ENCODE measurements around the gene C10orf90.

The C10orf90 gene

GRCh38 chr10:126456632-126457031, 213.9 kb downstream of the C10orf90 start:
- no peak overlapping the region for H3K27ac ChIP-seq (replicated peaks; ENCODE audit: low read length)
- H3K14ac ChIP-seq (ENCODE audit: low read length), result no peak overlapping the region
- H3K79me1 ChIP-seq (ENCODE audit: low read depth, low read length), result no peaks in the 10 kb centered on the region
- no CpG with 5 or more reads among the region's 5 CpGs for WGBS, 2 donors (ENCODE audit: extremely low coverage in 2 of 2, insufficient read length in 2 of 2, insufficient replicate concordance in 1 of 2)
- no peak overlapping the region for H2BK120ac ChIP-seq (ENCODE audit: low read depth, low read length)
- DNase-seq (ENCODE audit: low spot score), result no peak
- no peaks in the 10 kb centered on the region for H3K4me1 ChIP-seq (ENCODE audit: control insufficient read depth in 2 of 2, insufficient read depth in 1 of 2, low read depth in 1 of 2, low read length in 2 of 2)
- H2BK5ac ChIP-seq (ENCODE audit: low read length), result no peak overlapping the region
- H4K8ac ChIP-seq (ENCODE audit: low read depth, low read length), result no peak overlapping the region
- H3K9me3 ChIP-seq (replicated peaks in 1 of 2; ENCODE audit: control insufficient read depth in 2 of 2, insufficient read depth in 1 of 2, low read depth in 1 of 2, low read length in 2 of 2), result no peaks in the 10 kb centered on the region
- H3K4me2 ChIP-seq (ENCODE audit: insufficient read depth, low read length, poor library complexity, severe bottlenecking), result no peak overlapping the region
- no peaks in the 10 kb centered on the region for H3K36me3 ChIP-seq (replicated peaks in 1 of 2; ENCODE audit: control insufficient read depth in 2 of 2, insufficient read depth in 2 of 2, low read length in 2 of 2)
- H2BK12ac ChIP-seq (ENCODE audit: low read length), result no peak overlapping the region
- no peak overlapping the region for H2AK5ac ChIP-seq (ENCODE audit: low read depth, low read length)
- H3K4ac ChIP-seq (ENCODE audit: low read length), result no peak overlapping the region
- no peak overlapping the region for H2BK15ac ChIP-seq (ENCODE audit: low read length)
- no peak overlapping the region for H2AFZ ChIP-seq (ENCODE audit: low read length)
- H3K18ac ChIP-seq (ENCODE audit: low read length), result no peak overlapping the region
- no peak overlapping the region for H3K9ac ChIP-seq (ENCODE audit: low read depth, low read length, poor library complexity)
- H4K91ac ChIP-seq (ENCODE audit: low read depth, low read length, poor library complexity), result no peak overlapping the region
- H3K27me3 ChIP-seq (ENCODE audit: control insufficient read depth in 3 of 3, insufficient read depth in 3 of 3, low read depth in 1 of 3, low read length in 3 of 3), result no peaks in the 10 kb centered on the region
- no peak overlapping the region for H3K23ac ChIP-seq (ENCODE audit: low read depth, low read length, poor library complexity)
- no peak overlapping the region for H3K4me3 ChIP-seq (ENCODE audit: low read length in 2 of 2)

GRCh38 chr10:126455766-126456405, 214.6 kb downstream of the C10orf90 start:
- no peak overlapping the region for H3K18ac ChIP-seq (ENCODE audit: low read length)
- H3K9me3 ChIP-seq (replicated peaks in 1 of 2; ENCODE audit: control insufficient read depth in 2 of 2, insufficient read depth in 1 of 2, low read depth in 1 of 2, low read length in 2 of 2), result no peaks in the 10 kb centered on the region
- H2BK15ac ChIP-seq (ENCODE audit: low read length), result no peak overlapping the region
- DNase-seq (ENCODE audit: low spot score), result no peak
- no peaks in the 10 kb centered on the region for H3K4me1 ChIP-seq (ENCODE audit: control insufficient read depth in 2 of 2, insufficient read depth in 1 of 2, low read depth in 1 of 2, low read length in 2 of 2)
- H3K4me3 ChIP-seq (ENCODE audit: low read length in 2 of 2), result no peak overlapping the region
- H3K23ac ChIP-seq (ENCODE audit: low read depth, low read length, poor library complexity), result no peak overlapping the region
- no peak overlapping the region for H2AK5ac ChIP-seq (ENCODE audit: low read depth, low read length)
- no peak overlapping the region for H2BK12ac ChIP-seq (ENCODE audit: low read length)
- no peak overlapping the region for H2BK5ac ChIP-seq (ENCODE audit: low read length)
- H3K36me3 ChIP-seq (replicated peaks in 1 of 2; ENCODE audit: control insufficient read depth in 2 of 2, insufficient read depth in 2 of 2, low read length in 2 of 2), result no peaks in the 10 kb centered on the region
- H3K79me1 ChIP-seq (ENCODE audit: low read depth, low read length), result no peaks in the 10 kb centered on the region
- H3K14ac ChIP-seq (ENCODE audit: low read length), result no peak overlapping the region
- H3K27me3 ChIP-seq (ENCODE audit: control insufficient read depth in 3 of 3, insufficient read depth in 3 of 3, low read depth in 1 of 3, low read length in 3 of 3), result no peaks in the 10 kb centered on the region
- WGBS, 2 donors (ENCODE audit: extremely low coverage in 2 of 2, insufficient read length in 2 of 2, insufficient replicate concordance in 1 of 2), result no CpG with 5 or more reads among the region's 11 CpGs
- no peak overlapping the region for H4K8ac ChIP-seq (ENCODE audit: low read depth, low read length)
- no peak overlapping the region for H3K4me2 ChIP-seq (ENCODE audit: insufficient read depth, low read length, poor library complexity, severe bottlenecking)
- no peak overlapping the region for H4K91ac ChIP-seq (ENCODE audit: low read depth, low read length, poor library complexity)
- no peak overlapping the region for H2AFZ ChIP-seq (ENCODE audit: low read length)
- no peak overlapping the region for H3K9ac ChIP-seq (ENCODE audit: low read depth, low read length, poor library complexity)
- H2BK120ac ChIP-seq (ENCODE audit: low read depth, low read length), result no peak overlapping the region
- H3K27ac ChIP-seq (replicated peaks; ENCODE audit: low read length), result no peak overlapping the region
- no peak overlapping the region for H3K4ac ChIP-seq (ENCODE audit: low read length)

GRCh38 chr10:126455036-126455765, 215.3 kb downstream of the C10orf90 start:
- Histone ChIP-seq H3K18ac (ENCODE audit: low read length) (no peak overlapping the region), H4K91ac (ENCODE audit: low read depth, low read length, poor library complexity) (no peak overlapping the region), H2BK15ac (ENCODE audit: low read length) (no peak overlapping the region), H3K9me3 (replicated peaks in 1 of 2; ENCODE audit: control insufficient read depth in 2 of 2, insufficient read depth in 1 of 2, low read depth in 1 of 2, low read length in 2 of 2) (no peaks in the 10 kb centered on the region), H2BK120ac (ENCODE audit: low read depth, low read length) (no peak overlapping the region), H3K36me3 (replicated peaks in 1 of 2; ENCODE audit: control insufficient read depth in 2 of 2, insufficient read depth in 2 of 2, low read length in 2 of 2) (no peaks in the 10 kb centered on the region), H2AFZ (ENCODE audit: low read length) (no peak overlapping the region), H3K23ac (ENCODE audit: low read depth, low read length, poor library complexity) (no peak overlapping the region), H3K4me1 (ENCODE audit: control insufficient read depth in 2 of 2, insufficient read depth in 1 of 2, low read depth in 1 of 2, low read length in 2 of 2) (no peaks in the 10 kb centered on the region), H3K4me3 (ENCODE audit: low read length in 2 of 2) (no peak overlapping the region), H3K27me3 (ENCODE audit: control insufficient read depth in 3 of 3, insufficient read depth in 3 of 3, low read depth in 1 of 3, low read length in 3 of 3) (no peaks in the 10 kb centered on the region), H2BK5ac (ENCODE audit: low read length) (no peak overlapping the region), H2AK5ac (ENCODE audit: low read depth, low read length) (no peak overlapping the region), H3K4ac (ENCODE audit: low read length) (no peak overlapping the region), H4K8ac (ENCODE audit: low read depth, low read length) (no peak overlapping the region), H3K27ac (replicated peaks; ENCODE audit: low read length) (no peak overlapping the region), H3K9ac (ENCODE audit: low read depth, low read length, poor library complexity) (no peak overlapping the region), H2BK12ac (ENCODE audit: low read length) (no peak overlapping the region), H3K4me2 (ENCODE audit: insufficient read depth, low read length, poor library complexity, severe bottlenecking) (no peak overlapping the region), H3K14ac (ENCODE audit: low read length) (no peak overlapping the region), H3K79me1 (ENCODE audit: low read depth, low read length) (no peaks in the 10 kb centered on the region)
- DNase-seq (ENCODE audit: low spot score), result no peak
- WGBS, 2 donors (ENCODE audit: extremely low coverage in 2 of 2, insufficient read length in 2 of 2, insufficient replicate concordance in 1 of 2), result no CpG with 5 or more reads among the region's 8 CpGs

GRCh38 chr10:126454045-126454751, 216.3 kb downstream of the C10orf90 start:
- H3K27me3 ChIP-seq (ENCODE audit: control insufficient read depth in 3 of 3, insufficient read depth in 3 of 3, low read depth in 1 of 3, low read length in 3 of 3), result no peaks in the 10 kb centered on the region
- no CpG with 5 or more reads among the region's 4 CpGs for WGBS, 2 donors (ENCODE audit: extremely low coverage in 2 of 2, insufficient read length in 2 of 2, insufficient replicate concordance in 1 of 2)
- no peak overlapping the region for H3K4me3 ChIP-seq (ENCODE audit: low read length in 2 of 2)
- H2BK120ac ChIP-seq (ENCODE audit: low read depth, low read length), result no peak overlapping the region
- H3K9ac ChIP-seq (ENCODE audit: low read depth, low read length, poor library complexity), result no peak overlapping the region
- DNase-seq (ENCODE audit: low spot score), result no peak
- H3K9me3 ChIP-seq (replicated peaks in 1 of 2; ENCODE audit: control insufficient read depth in 2 of 2, insufficient read depth in 1 of 2, low read depth in 1 of 2, low read length in 2 of 2), result no peaks in the 10 kb centered on the region
- H2BK5ac ChIP-seq (ENCODE audit: low read length), result no peak overlapping the region
- H3K36me3 ChIP-seq (replicated peaks in 1 of 2; ENCODE audit: control insufficient read depth in 2 of 2, insufficient read depth in 2 of 2, low read length in 2 of 2), result no peaks in the 10 kb centered on the region
- H4K8ac ChIP-seq (ENCODE audit: low read depth, low read length), result no peak overlapping the region
- H3K23ac ChIP-seq (ENCODE audit: low read depth, low read length, poor library complexity), result no peak overlapping the region
- H3K4me1 ChIP-seq (ENCODE audit: control insufficient read depth in 2 of 2, insufficient read depth in 1 of 2, low read depth in 1 of 2, low read length in 2 of 2), result no peaks in the 10 kb centered on the region
- no peak overlapping the region for H3K4ac ChIP-seq (ENCODE audit: low read length)
- no peak overlapping the region for H4K91ac ChIP-seq (ENCODE audit: low read depth, low read length, poor library complexity)
- no peak overlapping the region for H2BK12ac ChIP-seq (ENCODE audit: low read length)
- H3K4me2 ChIP-seq (ENCODE audit: insufficient read depth, low read length, poor library complexity, severe bottlenecking), result no peak overlapping the region
- no peak overlapping the region for H2AK5ac ChIP-seq (ENCODE audit: low read depth, low read length)
- no peaks in the 10 kb centered on the region for H3K79me1 ChIP-seq (ENCODE audit: low read depth, low read length)
- no peak overlapping the region for H3K18ac ChIP-seq (ENCODE audit: low read length)
- no peak overlapping the region for H3K14ac ChIP-seq (ENCODE audit: low read length)
- no peak overlapping the region for H2BK15ac ChIP-seq (ENCODE audit: low read length)
- H3K27ac ChIP-seq (replicated peaks; ENCODE audit: low read length), result no peak overlapping the region
- H2AFZ ChIP-seq (ENCODE audit: low read length), result no peak overlapping the region
